Measurements from ENCODE around the gene ZNF473.
"Not testable (repeated sequence)": the region's sequence is repeated elsewhere in the genome, so short reads cannot be mapped to it uniquely, and the experiment has no call there.

The ZNF473 gene

DNA sequence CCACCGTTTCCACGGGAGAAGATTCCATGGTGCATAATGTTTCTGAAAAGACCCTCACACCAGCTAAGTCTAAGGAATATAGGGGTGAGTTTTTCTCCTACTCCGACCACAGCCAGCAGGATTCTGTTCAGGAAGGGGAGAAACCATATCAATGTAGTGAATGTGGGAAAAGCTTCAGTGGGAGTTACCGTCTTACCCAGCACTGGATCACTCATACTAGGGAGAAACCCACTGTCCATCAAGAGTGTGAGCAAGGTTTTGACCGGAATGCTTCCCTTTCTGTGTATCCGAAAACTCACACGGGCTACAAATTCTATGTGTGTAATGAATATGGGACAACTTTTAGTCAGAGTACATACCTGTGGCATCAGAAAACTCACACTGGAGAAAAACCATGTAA, 19.1 kb downstream of the ZNF473 start:
- H3K4me3 ChIP-seq: no peak overlapping the region
- H3K27ac ChIP-seq: no peak overlapping the region

DNA sequence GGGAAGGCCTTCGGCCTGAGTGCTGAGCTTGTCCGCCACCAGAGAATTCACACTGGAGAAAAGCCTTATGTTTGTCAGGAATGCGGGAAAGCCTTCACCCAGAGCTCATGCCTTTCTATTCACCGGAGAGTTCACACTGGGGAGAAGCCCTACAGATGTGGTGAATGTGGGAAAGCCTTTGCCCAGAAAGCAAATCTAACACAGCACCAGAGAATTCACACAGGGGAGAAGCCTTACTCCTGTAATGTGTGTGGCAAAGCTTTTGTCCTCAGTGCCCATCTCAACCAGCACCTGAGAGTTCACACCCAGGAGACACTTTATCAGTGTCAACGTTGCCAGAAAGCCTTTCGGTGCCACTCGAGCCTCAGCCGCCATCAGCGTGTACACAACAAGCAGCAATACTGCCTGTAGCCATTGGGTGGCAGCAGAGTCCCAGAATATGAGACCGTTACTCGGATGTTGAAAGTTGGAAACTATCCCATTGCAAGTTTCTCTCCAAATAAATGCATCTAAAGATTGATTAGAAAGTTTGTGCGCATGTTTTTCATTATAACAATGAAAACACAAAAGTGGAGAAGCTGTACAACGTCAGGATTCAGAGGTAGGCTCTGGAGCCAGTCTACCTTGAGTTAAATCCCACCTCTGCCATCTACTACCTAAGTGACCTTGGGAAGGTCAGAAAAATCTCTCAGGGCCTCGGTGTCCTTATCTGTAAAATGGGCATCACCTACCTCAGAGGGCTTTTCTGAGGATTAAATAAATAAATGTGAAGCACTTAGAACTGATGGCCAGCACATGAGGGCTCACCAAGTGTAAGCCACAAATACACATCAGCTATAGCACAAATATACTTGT, 21.1 kb downstream of the ZNF473 start:
- no peak overlapping the region for H3K27ac ChIP-seq
- no peak overlapping the region for H3K4me3 ChIP-seq

DNA sequence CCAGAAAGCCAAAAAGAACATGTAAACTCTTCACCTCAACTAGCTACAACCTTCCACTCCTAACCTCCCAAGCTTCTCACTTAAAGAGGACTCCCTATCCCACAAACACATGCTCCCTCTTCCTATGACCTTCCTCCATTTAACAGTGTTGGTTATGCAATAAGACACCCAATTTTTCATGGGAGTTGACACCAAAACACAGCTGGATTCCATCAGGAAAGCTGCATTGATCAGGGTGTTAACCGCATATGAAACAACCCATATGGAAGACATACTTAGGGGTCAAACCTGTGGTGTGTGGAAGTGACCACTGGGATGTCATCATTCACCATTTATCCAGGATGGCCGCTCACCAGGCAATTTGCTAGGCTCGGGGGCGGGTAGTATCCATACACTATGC, 21.9 kb downstream of the ZNF473 start:
- H3K27ac ChIP-seq: no peak overlapping the region
- no peak overlapping the region for H3K4me3 ChIP-seq

DNA sequence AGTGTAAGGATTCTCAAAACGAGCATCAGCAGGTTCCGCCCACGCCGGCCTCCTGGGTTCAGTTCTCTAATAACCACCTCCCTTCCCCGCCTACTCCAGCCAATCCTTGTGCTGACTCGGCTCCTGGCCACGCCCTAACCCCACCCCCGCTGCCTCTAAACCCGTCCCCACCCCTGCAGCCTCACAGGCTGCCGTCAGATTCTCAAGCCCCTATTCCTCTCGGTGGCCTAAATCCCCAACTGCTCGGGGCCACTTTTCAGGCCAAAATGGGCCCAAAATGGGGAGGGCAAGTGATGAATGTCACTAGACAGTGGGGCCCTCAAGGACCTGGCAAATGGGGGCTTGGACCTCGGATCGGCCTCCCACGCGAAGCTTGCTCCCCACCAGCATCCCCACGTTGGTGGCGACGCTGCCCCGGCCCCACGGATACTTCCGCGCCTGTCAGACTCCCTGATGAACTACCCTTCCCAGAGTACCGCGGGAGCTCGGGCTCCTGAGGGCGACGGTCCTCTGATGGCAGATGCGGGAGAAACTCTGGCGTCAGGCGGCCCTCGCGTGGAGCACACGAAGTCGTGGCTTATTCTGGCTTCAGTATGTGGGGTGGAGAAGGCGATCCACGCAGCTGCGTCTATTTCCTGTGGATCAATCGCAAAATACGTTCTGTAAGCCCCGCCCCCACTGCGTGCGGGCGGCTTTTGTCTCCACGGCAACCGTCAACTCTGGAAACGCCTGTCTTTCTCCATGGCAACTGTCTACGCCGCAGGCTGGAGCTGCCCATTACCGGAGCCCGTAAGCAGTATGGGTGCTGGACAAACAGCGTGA, 24.8 kb downstream of the ZNF473 start:
- Histone ChIP-seq H3K27ac (peak overlapping the region in 16 of 21 experiments; percentile 12 to 78 (median 52)), H3K4me3 (peak overlapping the region; percentile 36 to 49 (median 42))

DNA sequence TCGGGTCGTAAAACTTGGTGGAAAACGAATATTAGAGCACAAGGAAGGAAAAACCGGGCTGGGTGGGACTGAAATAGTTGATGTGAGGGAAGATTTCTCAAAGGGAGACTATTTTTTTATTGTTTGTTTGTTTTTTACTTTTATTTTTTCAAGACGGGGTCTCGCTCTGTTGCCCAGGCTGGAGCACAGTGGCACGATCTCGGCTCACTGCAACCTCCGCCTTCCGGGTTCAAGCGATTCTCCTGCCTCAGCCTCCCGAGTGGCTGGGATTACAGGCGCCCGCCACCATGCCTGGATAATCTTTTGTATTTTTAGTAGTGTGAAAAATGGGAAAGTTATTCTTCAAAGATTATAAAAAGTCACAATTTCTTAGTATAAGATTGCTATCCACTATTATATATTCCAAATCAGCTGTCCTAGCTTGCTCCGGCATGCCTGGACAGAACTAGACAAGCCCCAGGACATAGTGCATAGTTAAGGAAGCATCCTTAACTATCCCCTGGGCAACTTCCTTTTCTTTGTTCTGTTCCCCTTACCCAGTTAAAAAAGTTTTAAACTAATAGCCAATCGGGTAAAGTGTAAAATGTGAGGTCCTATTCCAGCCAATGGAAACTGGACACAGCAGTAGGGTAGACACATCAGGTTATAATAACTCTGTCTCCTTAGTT, 25.6 kb downstream of the ZNF473 start:
- peak overlapping the region; percentile 36 to 49 (median 42) for H3K4me3 ChIP-seq
- peak overlapping the region in 6 of 21 experiments; percentile 38 to 78 (median 64) for H3K27ac ChIP-seq

DNA sequence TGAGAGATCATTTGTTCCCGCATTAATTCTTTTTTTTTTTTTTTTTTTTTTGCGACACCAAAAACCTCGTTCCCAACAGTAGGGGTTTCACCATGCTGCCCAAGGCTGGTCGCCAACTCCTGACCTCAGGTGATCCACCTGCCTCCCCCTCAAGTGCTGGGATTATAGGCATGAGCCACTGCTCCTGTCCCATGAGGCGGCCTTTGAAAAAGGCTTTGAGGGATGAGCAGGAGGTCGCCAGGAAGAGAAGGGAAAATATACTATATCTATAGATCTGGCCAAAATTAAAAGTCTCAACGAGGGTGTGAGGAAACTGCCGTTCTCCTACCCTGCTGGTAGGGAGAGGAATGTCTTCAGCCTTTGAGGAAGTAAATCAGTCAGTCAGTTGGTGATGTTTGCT, 26.2 kb downstream of the ZNF473 start:
- no peak overlapping the region for H3K27ac ChIP-seq
- H3K4me3 ChIP-seq: no peak overlapping the region

DNA sequence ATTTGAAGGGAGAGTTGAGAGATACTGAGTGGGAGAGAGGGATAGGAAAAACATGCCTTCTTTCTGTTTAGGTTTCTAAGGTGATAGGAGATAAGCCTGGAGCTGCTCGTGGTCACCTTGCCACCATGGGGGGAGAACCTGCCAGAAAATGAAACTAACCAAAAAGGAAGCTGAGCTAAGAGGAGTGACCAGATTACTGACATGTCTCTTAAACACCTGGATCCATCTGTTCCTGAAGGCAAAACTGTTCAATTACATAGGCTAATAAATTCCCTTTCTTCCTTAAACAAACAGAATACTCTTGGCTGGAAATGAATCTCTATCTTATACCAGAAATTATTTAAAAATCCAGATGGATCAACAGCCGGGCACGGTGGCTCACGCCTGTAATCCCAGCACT, 27.3 kb downstream of the ZNF473 start:
- H3K27ac ChIP-seq: no peak overlapping the region
- no peak overlapping the region for H3K4me3 ChIP-seq

DNA sequence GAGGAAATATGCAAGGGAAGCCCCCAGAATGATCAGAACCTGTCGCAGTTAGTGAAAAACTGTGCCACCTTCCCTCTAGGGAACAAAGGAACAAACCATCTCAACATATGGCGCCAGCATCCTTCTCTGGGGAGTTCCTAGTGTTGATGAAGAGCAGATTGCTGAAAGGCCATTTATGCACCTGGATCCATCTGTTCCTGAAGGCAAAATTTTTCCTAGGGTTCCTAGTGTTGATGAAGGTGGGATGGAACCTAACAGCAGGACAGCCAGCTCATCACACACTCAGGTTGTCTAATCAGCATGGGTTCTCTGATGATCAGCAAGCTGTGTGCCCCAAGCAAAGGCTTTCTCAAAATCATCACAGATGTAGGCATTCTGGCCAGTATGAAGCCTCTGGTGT, 32.6 kb downstream of the ZNF473 start:
- H3K27ac ChIP-seq: no peak overlapping the region
- no peak overlapping the region for H3K4me3 ChIP-seq

DNA sequence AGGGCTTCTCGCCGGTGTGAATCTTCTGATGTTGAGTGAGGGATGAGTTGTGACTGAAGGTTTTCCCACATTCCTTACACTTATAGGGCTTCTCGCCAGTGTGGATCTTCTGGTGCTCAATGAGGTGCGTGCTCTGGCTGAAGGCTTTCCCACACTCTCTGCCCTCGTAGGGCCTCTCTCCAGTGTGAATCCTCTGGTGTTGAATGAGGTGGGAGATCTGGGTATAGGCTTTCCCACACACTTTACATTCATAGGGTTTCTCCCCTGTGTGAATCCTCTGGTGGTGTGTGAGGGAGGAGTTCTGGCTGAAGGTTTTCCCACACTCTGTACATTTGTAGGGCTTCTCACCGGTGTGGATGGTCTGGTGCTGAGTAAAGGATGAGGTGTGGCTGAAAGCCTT, 33.2 kb downstream of the ZNF473 start:
- no peak overlapping the region for H3K27ac ChIP-seq
- H3K4me3 ChIP-seq: no peak overlapping the region

DNA sequence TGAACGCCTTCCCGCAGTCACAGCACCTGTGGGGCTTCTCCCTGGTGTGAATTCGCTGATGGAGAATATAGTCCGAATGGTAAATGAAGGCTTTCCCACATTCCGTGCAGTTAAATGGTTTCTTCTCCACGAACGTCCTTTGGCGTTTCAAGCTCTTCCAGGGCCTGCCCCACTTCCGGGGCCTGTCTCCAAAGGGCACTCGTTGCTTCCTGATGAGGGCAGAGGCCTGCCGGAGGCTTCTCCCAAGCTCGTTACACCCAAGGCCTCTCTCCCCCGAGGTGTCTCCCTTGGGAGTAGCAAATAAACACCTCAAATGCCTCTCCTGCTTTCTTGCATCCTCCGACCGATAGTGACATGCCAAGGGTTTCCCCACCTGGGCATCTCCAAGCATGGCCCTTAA, 34.3 kb downstream of the ZNF473 start:
- H3K4me3 ChIP-seq: no peak overlapping the region
- H3K27ac ChIP-seq: no peak overlapping the region

DNA sequence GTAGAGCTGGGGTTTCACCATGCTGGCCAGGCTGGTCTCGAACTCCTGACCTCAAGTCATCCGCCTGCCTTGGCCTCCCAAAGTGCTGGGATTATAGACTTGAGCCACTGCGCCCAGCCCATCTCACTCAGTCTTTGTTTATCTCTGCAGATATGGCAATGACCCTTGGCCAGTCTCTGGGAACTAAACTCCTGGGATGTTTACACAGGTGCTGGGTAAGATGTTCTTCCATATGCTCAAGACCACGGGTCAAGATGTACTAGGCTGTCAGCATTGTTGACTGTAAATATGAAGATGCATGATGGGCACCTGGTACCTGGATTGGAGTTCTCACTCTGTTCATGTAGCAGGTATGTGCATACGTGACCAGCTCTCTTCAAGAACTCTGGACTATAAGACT, 35.8 kb downstream of the ZNF473 start:
- H3K4me3 ChIP-seq: no peak overlapping the region
- H3K27ac ChIP-seq: no peak overlapping the region

DNA sequence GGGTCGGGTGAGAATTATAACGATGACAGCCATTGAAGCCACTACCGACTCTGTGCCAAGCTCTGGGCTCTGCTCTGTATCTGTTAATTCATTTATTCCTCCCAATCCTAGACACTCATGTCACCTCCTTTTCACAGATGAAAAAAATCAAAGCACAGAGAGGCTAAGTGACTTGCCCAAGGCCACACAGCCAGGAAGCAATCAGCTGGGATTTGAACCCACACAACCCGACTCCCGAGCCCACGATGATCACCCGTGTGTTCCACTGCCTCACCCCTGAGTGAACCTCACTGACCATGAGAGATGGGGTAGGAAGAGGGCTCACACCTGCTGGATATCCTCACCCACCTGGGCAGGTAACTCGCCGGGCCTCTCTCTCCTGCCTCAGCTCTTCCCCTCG, 40.1 kb downstream of the ZNF473 start:
- H3K4me3 ChIP-seq: no peak overlapping the region
- no peak overlapping the region for H3K27ac ChIP-seq

DNA sequence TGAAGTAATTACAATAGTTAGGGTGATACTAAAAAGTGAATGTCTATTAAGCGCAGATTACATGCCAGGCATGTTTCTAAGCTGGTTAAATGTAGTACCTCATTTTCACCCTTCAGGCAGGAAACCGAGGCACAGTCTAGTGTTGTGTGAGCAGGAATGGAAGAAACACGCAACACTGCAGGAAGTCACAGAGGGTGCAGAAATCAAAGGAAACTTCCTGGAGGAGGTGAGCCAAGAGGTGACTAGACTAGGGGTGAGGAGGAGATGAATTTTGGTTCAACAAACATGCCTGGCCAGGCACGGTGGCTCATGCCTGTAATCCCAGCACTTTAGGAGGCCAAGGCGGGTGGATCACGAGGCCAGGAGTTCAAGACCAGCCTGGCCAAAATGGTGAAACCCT, 41.8 kb downstream of the ZNF473 start:
- no peak overlapping the region for H3K27ac ChIP-seq
- H3K4me3 ChIP-seq: no peak overlapping the region

DNA sequence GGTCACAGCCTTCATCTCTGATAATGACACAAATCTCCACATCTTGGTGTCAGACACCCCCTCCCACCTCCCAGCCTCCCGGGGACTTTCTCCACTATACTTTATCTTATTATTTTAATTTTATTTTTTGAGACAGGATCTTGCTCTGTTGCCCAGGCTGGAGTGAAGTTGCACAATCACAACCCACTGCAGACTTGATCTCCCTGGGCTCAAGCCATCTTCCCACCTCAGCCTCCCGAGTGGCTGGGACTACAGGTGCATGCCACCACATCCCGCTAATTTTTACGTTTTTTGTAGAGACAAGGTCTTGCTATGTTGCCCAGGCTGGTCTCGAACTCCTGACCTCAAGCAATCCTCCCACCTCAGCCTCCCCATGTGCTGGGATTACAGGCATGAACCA, 42.6 kb downstream of the ZNF473 start:
- H3K4me3 ChIP-seq, H3K27ac ChIP-seq: not testable (repeated sequence)

DNA sequence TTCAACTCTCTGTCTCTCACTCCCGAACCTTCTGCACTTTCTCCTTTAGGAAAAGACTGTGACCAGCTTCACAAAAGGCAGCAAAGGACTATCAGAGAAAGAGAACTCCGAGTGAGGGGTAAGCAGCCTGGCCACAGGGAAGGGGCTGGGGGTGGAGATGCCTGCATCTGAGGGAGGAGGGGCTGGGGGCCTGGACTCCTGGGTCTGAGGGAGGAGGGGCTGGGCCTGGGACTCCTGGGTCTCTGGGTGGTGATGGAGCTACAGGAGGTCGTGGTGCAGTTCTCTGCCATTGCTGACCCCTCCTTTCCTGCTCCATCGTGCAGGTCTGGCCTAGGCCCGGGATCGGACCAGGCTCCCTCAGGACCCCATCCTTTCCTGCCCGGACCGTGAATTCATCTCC, 49.3 kb downstream of the ZNF473 start:
- H3K4me3 ChIP-seq: not testable (repeated sequence)

DNA sequence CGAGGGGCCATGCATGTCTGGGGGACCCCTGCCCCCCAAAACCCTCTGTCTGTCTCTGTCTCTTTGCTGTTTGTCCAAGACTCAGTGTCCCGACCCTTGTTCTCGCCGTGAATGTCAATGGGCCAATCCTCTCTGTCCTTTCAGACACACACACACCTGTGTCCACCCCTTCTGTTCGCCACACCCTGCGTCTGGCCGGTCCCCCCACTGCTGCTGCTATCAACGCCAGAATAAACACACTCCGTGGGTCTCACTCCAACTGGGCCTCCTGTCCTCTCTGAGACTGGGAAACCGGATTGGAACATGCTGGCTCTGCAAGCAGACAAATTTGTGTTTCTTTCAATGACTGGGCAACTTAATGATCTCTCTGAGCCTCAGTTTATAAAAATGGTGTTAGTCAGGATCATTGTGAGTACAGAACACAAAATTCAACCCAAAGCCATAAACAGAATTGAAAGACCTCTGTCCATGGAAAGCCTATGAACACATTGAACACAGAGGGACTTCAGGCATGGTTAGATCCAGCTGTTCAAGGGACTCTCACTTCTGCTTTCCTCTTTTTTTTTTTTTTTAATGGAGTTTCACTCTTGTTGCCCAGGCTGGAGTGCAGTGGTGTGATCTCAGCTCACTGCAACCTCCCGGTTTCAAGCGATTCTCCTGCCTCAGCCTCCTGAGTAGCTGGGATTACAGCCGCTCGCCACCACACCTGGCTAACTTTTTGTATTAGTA, 50.0 kb downstream of the ZNF473 start:
- not testable (repeated sequence) for H3K27ac ChIP-seq, H3K4me3 ChIP-seq

More for the DNA sequence above, 49.3 kb downstream of the ZNF473 start:
- H3K27ac ChIP-seq: not testable (repeated sequence)

DNA sequence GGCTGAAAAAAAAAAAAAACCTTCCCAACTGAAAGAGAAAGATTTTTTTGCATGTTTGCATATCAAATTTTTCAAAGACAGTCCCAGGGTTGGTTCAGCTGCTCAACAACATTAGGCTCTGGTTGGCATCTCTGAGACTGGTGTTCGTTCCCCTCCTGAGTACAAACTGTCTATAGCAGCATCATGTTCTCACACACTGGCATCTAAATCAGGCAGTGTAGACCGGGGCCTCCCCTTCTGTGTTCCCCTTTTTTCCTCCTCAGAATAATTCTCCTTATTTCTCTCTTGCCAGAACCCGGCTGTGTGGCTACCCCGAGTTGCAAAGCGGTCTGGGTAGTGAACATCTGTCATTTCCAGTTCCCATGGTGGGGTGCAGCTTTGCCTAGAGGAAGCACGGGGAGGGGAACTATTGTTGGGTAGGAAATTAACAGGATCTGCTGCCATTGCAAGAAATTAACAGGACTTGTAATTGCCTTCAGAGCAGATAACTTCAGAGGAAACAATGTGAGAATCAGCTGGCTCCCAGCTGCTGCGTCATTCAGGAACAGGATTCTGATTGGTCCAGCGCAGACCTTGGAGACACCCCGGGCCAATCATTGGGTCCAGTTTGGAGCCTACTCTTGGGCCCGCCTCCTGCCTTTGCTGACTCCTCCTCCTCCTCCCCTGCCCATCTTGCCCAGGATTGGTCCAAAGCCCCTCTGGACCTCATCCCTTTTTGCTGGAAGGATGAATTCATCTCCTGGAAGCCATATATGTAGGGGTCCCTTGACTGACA, 51.0 kb downstream of the ZNF473 start:
- H3K4me3 ChIP-seq, H3K27ac ChIP-seq: not testable (repeated sequence)

DNA sequence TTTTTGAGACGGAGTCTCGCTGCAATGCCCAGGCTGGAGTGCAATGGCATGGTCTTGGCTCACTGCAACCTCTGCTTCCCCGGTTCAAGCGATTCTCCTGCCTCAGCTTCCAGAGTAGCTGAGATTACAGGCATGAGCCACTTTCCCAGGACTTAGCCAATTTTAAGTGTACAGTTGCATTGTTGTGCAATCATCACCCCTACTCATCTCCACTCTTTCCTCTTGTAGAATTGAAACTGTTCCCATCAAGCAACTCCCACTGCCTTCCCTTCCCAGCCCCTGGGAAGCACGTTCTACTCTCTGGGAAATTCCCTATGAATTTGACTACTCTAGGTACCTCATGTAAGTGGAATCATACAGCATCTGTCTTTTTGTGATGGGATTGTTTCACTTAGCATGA, 53.2 kb downstream of the ZNF473 start:
- H3K27ac ChIP-seq, H3K4me3 ChIP-seq: not testable (repeated sequence)

DNA sequence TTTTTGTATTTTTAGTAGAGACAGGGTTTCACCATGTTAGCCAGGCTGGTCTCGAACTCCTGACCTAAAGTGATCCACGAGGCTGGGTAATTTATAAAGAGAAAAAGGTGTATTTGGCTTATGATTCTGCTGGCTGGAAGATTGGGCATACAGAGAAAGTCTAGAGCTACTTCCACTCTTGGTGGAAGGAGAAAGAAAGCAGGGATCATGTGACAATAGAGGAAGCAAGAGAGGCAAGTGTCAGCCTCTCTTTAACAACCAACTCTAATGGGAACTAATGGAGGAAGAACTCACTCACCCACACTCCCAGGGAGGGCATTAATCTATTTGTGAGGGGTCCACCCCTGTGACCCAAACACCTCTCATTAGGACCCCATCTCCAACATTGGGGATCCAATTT, 58.6 kb downstream of the ZNF473 start:
- not testable (repeated sequence) for H3K27ac ChIP-seq, H3K4me3 ChIP-seq
